Common myeloid progenitor, CD34-positive (primary cell): Measurements from ENCODE around the gene GSPT2. TPM values are rescaled to one million over a fixed set of nuclear protein-coding genes. Genes with fewer than 3 reads are reported as not detected.
"Not testable (repeated sequence)": the region's sequence is repeated elsewhere in the genome, so short reads cannot be mapped to it uniquely, and the experiment has no call there.

Experiments
- CTCF ChIA-PET: fragments of 350-600 bp; sonication (Branson Sonifier 250); formaldehyde crosslinking; loops from one replicate; lab custom pipeline; 2021; ENCODE audit warnings: antibody characterized with exemption; lab: Charles Lee
- POLR2A ChIA-PET: fragments of 350-600 bp; sonication (Branson Sonifier 250); formaldehyde crosslinking; loops from one replicate; lab custom pipeline; 2021; ENCODE audit warnings: antibody characterized with exemption; lab: Charles Lee
- DNase-seq, 3 donors: peaks; one replicate each; pipeline versions ENCODE4 v3.0.0 to v3.0.0-alpha.2; 2013
- H3K27ac ChIP-seq, 2 experiments: 1 replicate in 1 of 2; 2 replicates in 1 of 2; pipeline ENCODE4 v1.7.0; 2013; ENCODE audit warnings: inconsistent platforms in 2 of 2, low read length in 2 of 2, mild to moderate bottlenecking in 2 of 2, low read depth in 1 of 2, moderate library complexity in 1 of 2; ENCODE audit not compliant: severe bottlenecking in 2 of 2, insufficient read depth in 1 of 2, poor library complexity in 1 of 2
- H3K27me3 ChIP-seq, 5 experiments: replicated peaks in 2 of 5; 1 replicate in 3 of 5; 2 replicates in 2 of 5; pipeline versions ENCODE4 v1.6.1 to v1.7.0; 2013; ENCODE audit warnings: low read length in 4 of 5, mild to moderate bottlenecking in 2 of 5, moderate library complexity in 2 of 5, inconsistent platforms in 1 of 5; ENCODE audit not compliant: insufficient read depth in 5 of 5, control insufficient read depth in 4 of 5
- H3K36me3 ChIP-seq, 4 experiments: 1 replicate in 2 of 4; 2 replicates in 2 of 4; pipeline versions ENCODE4 v1.6.1 to v1.7.0; 2013; ENCODE audit warnings: low read length in 3 of 4, control low read depth in 1 of 4, mild to moderate bottlenecking in 1 of 4; ENCODE audit not compliant: control insufficient read depth in 4 of 4, insufficient read depth in 4 of 4
- H3K4me1 ChIP-seq, 4 experiments: 1 replicate in 3 of 4; 2 replicates in 1 of 4; pipeline versions ENCODE4 v1.6.1 to v1.7.1; 2013; ENCODE audit warnings: low read length in 3 of 4, mild to moderate bottlenecking in 3 of 4, control low read depth in 1 of 4, inconsistent platforms in 1 of 4, moderate library complexity in 1 of 4; ENCODE audit not compliant: control insufficient read depth in 4 of 4, insufficient read depth in 4 of 4; ENCODE audit errors: control extremely low read depth in 1 of 4
- H3K4me3 ChIP-seq, 7 experiments: 1 replicate in 4 of 7; 2 replicates in 3 of 7; pipeline versions ENCODE4 v1.5.1 to v1.7.0; 2013; ENCODE audit warnings: mild to moderate bottlenecking in 7 of 7, low read length in 6 of 7, moderate library complexity in 6 of 7, inconsistent platforms in 2 of 7, low read depth in 2 of 7, control low read depth in 1 of 7; ENCODE audit not compliant: insufficient read depth in 4 of 7, control insufficient read depth in 1 of 7; ENCODE audit errors: extremely low read depth in 1 of 7
- H3K9me3 ChIP-seq, 5 experiments: 1 replicate in 4 of 5; 2 replicates in 1 of 5; pipeline versions ENCODE4 v1.6.1 to v1.7.1; 2013; ENCODE audit warnings: low read length in 4 of 5, mild to moderate bottlenecking in 2 of 5, inconsistent platforms in 1 of 5, low read depth in 1 of 5, moderate library complexity in 1 of 5; ENCODE audit not compliant: control insufficient read depth in 4 of 5, insufficient read depth in 2 of 5; ENCODE audit errors: control extremely low read depth in 1 of 5
- WGBS: methylation state at CpG from one replicate; pipeline ENCODE4 v1.1.5; 2013; ENCODE audit not compliant: insufficient coverage; 5-methylcytosine and 5-hydroxymethylcytosine counted together
- polyA plus RNA-seq: library from polyadenylated mRNA; unstranded; fragments of 120-200 nt; gene quantifications from one replicate; pipeline ENCODE4 v1.2.1, GENCODE V29; 2013

Gene GSPT2
- polyA plus RNA-seq, result 10.6 TPM

GRCh38 chrX:51743179-51743957 lies at the start of gene GSPT2:
GSPT2 (plus strand) TSS chrX:51743442; CDS start chrX:51743627, 185 bp downstream.
- Histone ChIP-seq H3K9me3 (peaks cover 0 to 3% (median 0%) of the 10 kb centered on the region in 5 experiments), H3K36me3 (peaks cover 0 to 8% (median 3%) of the 10 kb centered on the region in 4 experiments), H3K27me3 (peaks cover 0 to 3% (median 0%) of the 10 kb centered on the region in 5 experiments), H3K4me1 (peaks cover 0 to 7% (median 3%) of the 10 kb centered on the region in 4 experiments), H3K4me3 (peak within 1 kb of the TSS; percentile 70 to 88 (median 73)), H3K27ac (no peak within 1 kb of the TSS)
- ChIA-PET POLR2A (no interaction called here), CTCF (no interaction called here)
- peak; percentile 74 to 87 (median 85) for DNase-seq
- WGBS, result 25% methylated on average over 63 of the region's 63 CpGs

GRCh38 chrX:51694254-51694653 lies 49.0 kb upstream of the GSPT2 start:
- ChIA-PET POLR2A (no interaction called here), CTCF (no interaction called here)
- Histone ChIP-seq H3K27me3 (peaks cover 0 to 7% (median 0%) of the 10 kb centered on the region in 5 experiments), H3K4me1 (no peaks in the 10 kb centered on the region), H3K36me3 (no peaks in the 10 kb centered on the region), H3K4me3 (no peak overlapping the region), H3K27ac (no peak overlapping the region), H3K9me3 (no peaks in the 10 kb centered on the region)
- WGBS, result 75% methylated on average over 5 of the region's 6 CpGs
- no peak for DNase-seq

GRCh38 chrX:51697397-51697796 lies 45.8 kb upstream of the GSPT2 start:
- WGBS, result 95% methylated on average over 8 of the region's 8 CpGs
- CTCF ChIA-PET, result no interaction called here
- POLR2A ChIA-PET, result no interaction called here

GRCh38 chrX:51710277-51711164 lies 32.7 kb upstream of the GSPT2 start, which contains the start of gene CENPVL1:
CENPVL1 (plus strand) TSS chrX:51710512; CDS start chrX:51710512, 0 bp downstream.
- H3K9me3 ChIP-seq, POLR2A ChIA-PET, H3K27me3 ChIP-seq, H3K36me3 ChIP-seq, H3K4me3 ChIP-seq, DNase-seq, H3K27ac ChIP-seq, H3K4me1 ChIP-seq, CTCF ChIA-PET: not testable (repeated sequence)
- no CpG with 5 or more reads among the region's 87 CpGs for WGBS

More at GRCh38 chrX:51697397-51697796, 45.8 kb upstream of the GSPT2 start:
- Histone ChIP-seq H3K4me3 (no peak overlapping the region), H3K4me1 (no peaks in the 10 kb centered on the region), H3K9me3 (no peaks in the 10 kb centered on the region), H3K27me3 (peaks cover 0 to 7% (median 0%) of the 10 kb centered on the region in 5 experiments), H3K36me3 (no peaks in the 10 kb centered on the region), H3K27ac (no peak overlapping the region)
- DNase-seq, result no peak

- WGBS, result no CpG with 5 or more reads among the region's 18 CpGs
- POLR2A ChIA-PET, H3K9me3 ChIP-seq, DNase-seq, H3K27ac ChIP-seq, H3K27me3 ChIP-seq, H3K4me3 ChIP-seq, CTCF ChIA-PET, H3K4me1 ChIP-seq, H3K36me3 ChIP-seq: not testable (repeated sequence)
Observed at GRCh38 chrX:51712943-51713647, 30.1 kb upstream of the GSPT2 start.

GRCh38 chrX:51728202-51728601 lies 15.0 kb upstream of the GSPT2 start:
- H3K27ac ChIP-seq, result no peak overlapping the region
- ChIA-PET POLR2A (no interaction called here), CTCF (no interaction called here)
- no peaks in the 10 kb centered on the region for H3K36me3 ChIP-seq
- H3K4me3 ChIP-seq, result no peak overlapping the region
- peaks cover 0 to 13% (median 0%) of the 10 kb centered on the region in 5 experiments for H3K27me3 ChIP-seq
- no peak for DNase-seq
- no peaks in the 10 kb centered on the region for H3K9me3 ChIP-seq
- no peaks in the 10 kb centered on the region for H3K4me1 ChIP-seq
